GM18861 (cell line): ENCODE results near the gene LCK.

Experiments used
- ATAC-seq: cut with Tn5 transposase; IDR thresholded peaks from one replicate; pipeline ENCODE4 v1.9.1; 2021; ENCODE audit not compliant: unreplicated experiment

Gene LCK

DNA sequence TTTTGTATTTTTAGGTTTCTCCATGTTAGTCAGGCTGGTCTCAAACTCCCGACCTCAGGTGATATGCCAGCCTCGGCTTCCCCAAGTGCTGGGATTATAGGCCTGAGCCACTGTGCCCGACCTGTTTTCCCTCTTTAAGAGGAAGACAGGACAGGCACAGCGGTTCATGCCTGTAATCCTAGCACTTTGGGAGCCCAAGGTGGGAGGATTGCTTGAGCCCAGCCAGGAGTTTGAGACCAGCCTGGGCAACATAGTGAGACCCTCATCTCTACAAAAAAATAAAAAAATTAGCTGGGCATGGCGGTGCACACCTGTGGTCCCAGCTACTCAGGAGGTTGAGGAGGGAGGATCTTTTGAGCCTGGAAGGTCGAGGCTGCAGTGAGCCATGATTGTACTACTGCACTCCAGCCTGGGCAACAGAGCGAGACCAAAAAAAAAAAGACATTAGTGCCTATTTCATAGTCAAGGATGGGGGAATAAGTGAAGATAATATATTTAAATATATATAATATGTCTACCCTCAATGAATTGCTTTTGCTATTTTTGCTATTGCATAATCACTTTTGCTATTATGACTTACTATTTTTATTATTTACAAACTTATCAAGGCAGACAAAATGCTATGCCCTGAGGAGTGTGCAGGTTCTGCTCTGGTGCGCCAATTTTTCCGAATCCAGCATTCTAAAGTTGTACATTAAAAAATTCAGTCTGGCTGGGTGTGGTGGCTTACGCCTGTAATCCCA, 67.2 kb downstream of the LCK start:
- no peak for ATAC-seq

GRCh38 chr1:32321712-32322291, 70.7 kb downstream of the LCK start:
- ATAC-seq = no peak

DNA sequence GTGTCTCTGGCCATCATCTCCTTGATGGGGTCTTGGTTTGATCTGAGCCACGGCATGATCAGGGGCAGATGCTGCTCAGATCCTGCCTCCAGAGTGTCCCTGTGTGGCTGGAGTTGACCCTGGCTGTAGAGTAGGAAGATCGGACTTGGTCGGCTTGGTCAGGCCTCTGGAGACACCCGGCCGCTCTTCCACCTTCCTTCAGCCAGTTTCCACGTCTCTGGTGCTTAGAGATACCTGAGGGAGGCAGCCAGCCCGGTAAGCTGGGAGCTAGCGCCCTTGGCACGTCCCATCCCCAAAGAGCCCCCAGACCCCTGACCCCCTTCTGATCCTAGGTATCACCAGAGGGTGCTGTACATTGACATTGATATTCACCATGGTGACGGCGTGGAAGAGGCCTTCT, 76.1 kb downstream of the LCK start:
- no peak for ATAC-seq

- ATAC-seq = no peak
Observed at GRCh38 chr1:32329931-32330466, 78.9 kb downstream of the LCK start.

DNA sequence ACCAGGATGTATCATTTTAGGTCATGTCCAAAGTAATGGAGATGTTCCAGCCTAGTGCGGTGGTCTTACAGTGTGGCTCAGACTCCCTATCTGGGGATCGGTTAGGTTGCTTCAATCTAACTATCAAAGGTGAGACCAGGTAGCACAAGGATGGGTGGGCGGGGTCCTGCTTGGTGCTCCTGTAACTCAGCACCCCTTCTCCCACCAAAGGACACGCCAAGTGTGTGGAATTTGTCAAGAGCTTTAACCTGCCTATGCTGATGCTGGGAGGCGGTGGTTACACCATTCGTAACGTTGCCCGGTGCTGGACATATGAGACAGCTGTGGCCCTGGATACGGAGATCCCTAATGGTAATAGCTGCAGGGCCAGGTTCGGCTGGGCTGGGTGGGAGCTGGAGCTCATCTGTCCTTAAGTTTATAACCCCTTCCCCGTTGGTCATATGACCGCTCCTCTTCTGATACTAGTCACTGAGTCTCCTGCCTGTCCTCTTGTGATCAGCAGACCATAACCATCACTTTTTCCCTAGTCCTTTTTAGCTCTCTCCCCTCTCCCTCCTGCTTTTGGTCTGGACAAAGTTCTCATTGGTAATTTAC, 79.6 kb downstream of the LCK start:
- no peak for ATAC-seq

- no peak for ATAC-seq
Observed at GRCh38 chr1:32331549-32331948, 80.5 kb downstream of the LCK start.

- ATAC-seq = no peak
Observed at GRCh38 chr1:32332290-32333079, 81.4 kb downstream of the LCK start.

- no peak for ATAC-seq
Observed at GRCh38 chr1:32333251-32333963, 82.3 kb downstream of the LCK start.

- no peak for ATAC-seq
Observed at GRCh38 chr1:32334274-32334861, 83.3 kb downstream of the LCK start.

GRCh38 chr1:32334864-32335534, 83.9 kb downstream of the LCK start:
- no peak for ATAC-seq

DNA sequence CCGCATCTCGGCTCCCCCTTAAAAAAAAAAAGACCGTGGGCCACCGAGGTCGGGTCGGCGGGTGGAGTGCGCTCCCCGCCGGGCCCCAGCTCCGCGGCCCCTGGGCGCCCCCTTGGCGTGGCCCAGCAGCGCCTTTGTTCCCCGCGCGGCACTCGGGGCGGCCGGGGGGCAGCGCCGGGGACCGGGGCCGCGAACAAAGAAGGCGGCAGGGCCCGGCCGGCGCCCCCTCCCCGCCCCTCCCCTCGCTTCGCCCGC, 84.4 kb downstream of the LCK start:
- no peak for ATAC-seq
